Osteoblast (primary cell): ENCODE data around the gene PLA2G4B. TPM values are rescaled to one million over a fixed set of nuclear protein-coding genes. Genes with fewer than 3 reads are reported as not detected.

Experiments used
- DNase-seq: peaks from one replicate; pipeline ENCODE4 v3.0.0; 2011; ENCODE audit warnings: low spot score, mixed read lengths; ENCODE audit not compliant: insufficient read length; ENCODE audit errors: missing footprints
- H2AFZ ChIP-seq: 2 replicates; pipeline ENCODE4 v1.6.0; 2011; ENCODE audit warnings: mild to moderate bottlenecking, low read length
- H3K27ac ChIP-seq: 2 replicates; pipeline ENCODE4 v1.5.1; 2011; ENCODE audit warnings: mild to moderate bottlenecking, low read depth, low read length, moderate library complexity
- H3K27me3 ChIP-seq: 2 replicates; pipeline ENCODE4 v1.6.0; 2012; ENCODE audit warnings: mild to moderate bottlenecking, control low read depth, inconsistent platforms, low read length, moderate library complexity; ENCODE audit not compliant: insufficient read depth
- H3K36me3 ChIP-seq: 2 replicates; pipeline ENCODE4 v1.5.1; 2011; ENCODE audit warnings: mild to moderate bottlenecking, low read length, control low read depth, moderate library complexity; ENCODE audit not compliant: insufficient read depth
- H3K4me1 ChIP-seq: 2 replicates; pipeline ENCODE4 v1.5.1; 2011; ENCODE audit warnings: mild to moderate bottlenecking, low read length, control low read depth, moderate library complexity; ENCODE audit not compliant: insufficient read depth
- H3K4me2 ChIP-seq: 2 replicates; pipeline ENCODE4 v1.6.0; 2011; ENCODE audit warnings: mild to moderate bottlenecking, low read length; ENCODE audit not compliant: insufficient read depth
- H3K4me3 ChIP-seq: fragments of 200-600 bp; sonication (generic); 3 replicates; pipeline ENCODE4 v1.5.1; 2012; ENCODE audit warnings: mild to moderate bottlenecking, low read length, inconsistent platforms; ENCODE audit not compliant: insufficient read depth
- H3K79me2 ChIP-seq: 2 replicates; pipeline ENCODE4 v1.6.0; 2012; ENCODE audit warnings: mild to moderate bottlenecking, low read length, control low read depth, inconsistent platforms; ENCODE audit not compliant: insufficient read depth
- H3K9me3 ChIP-seq: 2 replicates; pipeline ENCODE4 v1.5.1; 2011; ENCODE audit warnings: low read depth, low read length, control low read depth
- H4K20me1 ChIP-seq: 2 replicates; pipeline ENCODE4 v1.6.0; 2012; ENCODE audit warnings: mild to moderate bottlenecking, low read length, control low read depth; ENCODE audit not compliant: insufficient read depth
- total RNA-seq: library from RNA; depleted of rRNA; stranded (reverse); fragments of >200 nt; gene quantifications from 2 replicates; pipeline ENCODE4 v1.2.3, GENCODE V29; 2012
- TF ChIP-seq, protein P1 (sequence below): IDR thresholded peaks from 2 replicates; pipeline ENCODE4 v1.5.1; 2011; ENCODE audit warnings: mild to moderate bottlenecking, low read depth, low read length, moderate library complexity; ENCODE audit errors: extremely low read depth

PLA2G4B gene
- total RNA-seq, 1 donor, result 0.72 TPM

DNA sequence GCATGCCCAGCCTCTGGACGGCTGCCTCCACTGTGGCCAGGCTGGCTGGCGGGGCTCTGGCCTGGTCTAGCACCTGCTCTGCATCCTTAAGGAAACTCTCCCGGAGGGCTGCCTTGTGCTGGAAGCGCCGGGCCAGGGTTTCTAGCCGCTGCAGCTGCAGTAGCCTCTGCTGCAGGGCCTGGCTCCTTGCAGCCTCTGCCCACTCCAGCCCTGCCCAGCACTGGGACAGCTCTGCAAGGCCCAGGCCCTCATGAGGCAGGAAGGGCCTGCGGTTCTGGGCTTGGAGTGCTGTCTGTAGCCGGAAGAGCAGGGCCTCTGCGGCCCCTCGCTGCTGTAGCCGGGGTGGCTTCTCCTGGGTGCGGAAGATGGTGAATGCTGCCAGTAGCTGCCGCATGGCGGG lies 47.2 kb downstream of the PLA2G4B start:
- Histone ChIP-seq H3K4me3 (no peak overlapping the region), H3K27me3 (peaks cover 6% of the 10 kb centered on the region), H2AFZ (no peak overlapping the region), H3K4me2 (no peak overlapping the region), H3K79me2 (no peaks in the 10 kb centered on the region), H3K36me3 (no peaks in the 10 kb centered on the region), H3K4me1 (no peaks in the 10 kb centered on the region), H4K20me1 (no peaks in the 10 kb centered on the region), H3K27ac (no peak overlapping the region), H3K9me3 (no peaks in the 10 kb centered on the region)
- TF ChIP-seq, protein P1, sequence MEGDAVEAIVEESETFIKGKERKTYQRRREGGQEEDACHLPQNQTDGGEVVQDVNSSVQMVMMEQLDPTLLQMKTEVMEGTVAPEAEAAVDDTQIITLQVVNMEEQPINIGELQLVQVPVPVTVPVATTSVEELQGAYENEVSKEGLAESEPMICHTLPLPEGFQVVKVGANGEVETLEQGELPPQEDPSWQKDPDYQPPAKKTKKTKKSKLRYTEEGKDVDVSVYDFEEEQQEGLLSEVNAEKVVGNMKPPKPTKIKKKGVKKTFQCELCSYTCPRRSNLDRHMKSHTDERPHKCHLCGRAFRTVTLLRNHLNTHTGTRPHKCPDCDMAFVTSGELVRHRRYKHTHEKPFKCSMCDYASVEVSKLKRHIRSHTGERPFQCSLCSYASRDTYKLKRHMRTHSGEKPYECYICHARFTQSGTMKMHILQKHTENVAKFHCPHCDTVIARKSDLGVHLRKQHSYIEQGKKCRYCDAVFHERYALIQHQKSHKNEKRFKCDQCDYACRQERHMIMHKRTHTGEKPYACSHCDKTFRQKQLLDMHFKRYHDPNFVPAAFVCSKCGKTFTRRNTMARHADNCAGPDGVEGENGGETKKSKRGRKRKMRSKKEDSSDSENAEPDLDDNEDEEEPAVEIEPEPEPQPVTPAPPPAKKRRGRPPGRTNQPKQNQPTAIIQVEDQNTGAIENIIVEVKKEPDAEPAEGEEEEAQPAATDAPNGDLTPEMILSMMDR, result no peak
- peak; percentile 44 for DNase-seq

DNA sequence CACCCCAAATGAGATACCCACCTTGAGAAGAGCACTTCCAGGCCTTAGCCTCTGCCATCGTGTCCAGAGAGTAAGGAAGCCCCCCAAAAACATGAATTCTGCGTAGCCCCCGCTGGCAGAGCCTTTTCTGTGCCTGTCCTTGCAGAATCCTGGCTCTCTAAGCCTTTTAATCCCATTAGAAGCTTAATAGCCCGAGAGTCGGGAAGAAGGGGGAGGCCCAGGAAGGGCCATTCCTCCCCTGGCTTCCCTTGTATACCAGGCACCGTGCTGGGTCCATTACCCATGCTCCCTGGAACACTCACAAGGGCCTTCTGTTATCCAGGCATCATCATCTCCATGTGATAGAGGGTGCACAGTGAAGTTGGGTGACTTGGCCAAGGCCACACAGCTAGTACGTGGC lies 48.1 kb downstream of the PLA2G4B start:
- no peaks in the 10 kb centered on the region for H3K36me3 ChIP-seq
- peak; percentile 70 for DNase-seq
- H3K9me3 ChIP-seq, result no peaks in the 10 kb centered on the region
- no peaks in the 10 kb centered on the region for H4K20me1 ChIP-seq
- no peaks in the 10 kb centered on the region for H3K79me2 ChIP-seq
- H2AFZ ChIP-seq, result no peak overlapping the region
- H3K27ac ChIP-seq, result no peak overlapping the region
- H3K4me3 ChIP-seq, result no peak overlapping the region
- H3K4me1 ChIP-seq, result no peaks in the 10 kb centered on the region
- peaks cover under 1% of the 10 kb centered on the region for H3K27me3 ChIP-seq
- TF ChIP-seq, protein P1, result no peak
- no peak overlapping the region for H3K4me2 ChIP-seq

- Histone ChIP-seq H3K4me3 (no peak overlapping the region), H3K9me3 (no peaks in the 10 kb centered on the region), H3K36me3 (no peaks in the 10 kb centered on the region), H2AFZ (no peak overlapping the region), H3K79me2 (no peaks in the 10 kb centered on the region), H3K4me2 (no peak overlapping the region), H4K20me1 (no peaks in the 10 kb centered on the region), H3K4me1 (no peaks in the 10 kb centered on the region), H3K27me3 (no peaks in the 10 kb centered on the region), H3K27ac (no peak overlapping the region)
- DNase-seq, result peak; percentile 75
- TF ChIP-seq, protein P1, result no peak
Measured at GRCh38 chr15:41887161-41887560, 48.5 kb downstream of the PLA2G4B start.

DNA sequence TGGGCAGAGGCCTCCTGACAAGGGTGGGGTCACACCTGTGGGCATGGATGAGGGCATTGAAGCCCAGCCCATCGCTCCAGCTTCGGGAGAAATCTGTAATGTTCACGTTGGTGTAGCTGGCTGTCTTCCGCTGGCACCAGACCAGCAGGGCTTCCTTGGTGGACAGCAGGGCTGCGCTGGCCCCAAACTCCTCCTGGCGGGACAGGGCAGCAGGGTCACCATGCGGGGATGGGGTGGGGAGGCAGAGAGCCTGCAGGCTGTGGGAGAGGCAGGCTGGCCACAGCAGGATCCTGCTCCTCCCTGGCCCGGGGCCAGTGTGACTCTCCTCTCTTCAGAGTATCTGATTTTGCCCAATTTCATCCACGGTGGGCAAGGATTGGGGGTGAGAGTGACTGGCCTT lies 49.2 kb downstream of the PLA2G4B start:
- Histone ChIP-seq H4K20me1 (no peaks in the 10 kb centered on the region), H3K79me2 (no peaks in the 10 kb centered on the region), H3K4me2 (no peak overlapping the region), H3K4me1 (no peaks in the 10 kb centered on the region), H2AFZ (no peak overlapping the region), H3K4me3 (no peak overlapping the region), H3K27me3 (no peaks in the 10 kb centered on the region), H3K9me3 (no peaks in the 10 kb centered on the region), H3K36me3 (no peaks in the 10 kb centered on the region), H3K27ac (no peak overlapping the region)
- TF ChIP-seq, protein P1, result no peak
- DNase-seq, result peak; percentile 88
